HL-60 (cell line): ENCODE measurements around the gene KIZ.
A peak's percentile ranks its signal among the peaks of the same experiment; 100 is the strongest.

ENCODE experiments used
- CTCF ChIP-seq: IDR thresholded peaks from one replicate; pipeline ENCODE4 v1.5.1; 2011; ENCODE audit warnings: low read length, control low read depth, inconsistent platforms; ENCODE audit not compliant: insufficient read depth
- GABPA ChIP-seq: IDR thresholded peaks from 2 replicates; pipeline ENCODE4 v1.6.1; 2012; ENCODE audit warnings: low read depth
- POLR2AphosphoS5 ChIP-seq: IDR thresholded peaks from 2 replicates; pipeline ENCODE4 v1.6.1; 2012; ENCODE audit warnings: low read depth
- SPI1 ChIP-seq: IDR thresholded peaks from 2 replicates; pipeline ENCODE4 v1.6.1; 2012; ENCODE audit warnings: low read depth, mild to moderate bottlenecking, borderline replicate concordance

- TF ChIP-seq CTCF (peak; percentile 15), POLR2AphosphoS5 (peak; percentile 87), GABPA (no peak), SPI1 (no peak)
Observed at GRCh38 chr20:21125849-21126580, at the start of gene KIZ.
